NCI-H128 (cell line): ENCODE data around the gene PYCR2.
"Not testable (repeated sequence)": the region's sequence is repeated elsewhere in the genome, so short reads cannot be mapped to it uniquely, and the experiment has no call there.

Experiments
- DNase-seq: peaks from one replicate; lab custom pipeline; 2025; ENCODE audit not compliant: unreplicated experiment; lab: John Stamatoyannopoulos, UW

The PYCR2 gene

DNA sequence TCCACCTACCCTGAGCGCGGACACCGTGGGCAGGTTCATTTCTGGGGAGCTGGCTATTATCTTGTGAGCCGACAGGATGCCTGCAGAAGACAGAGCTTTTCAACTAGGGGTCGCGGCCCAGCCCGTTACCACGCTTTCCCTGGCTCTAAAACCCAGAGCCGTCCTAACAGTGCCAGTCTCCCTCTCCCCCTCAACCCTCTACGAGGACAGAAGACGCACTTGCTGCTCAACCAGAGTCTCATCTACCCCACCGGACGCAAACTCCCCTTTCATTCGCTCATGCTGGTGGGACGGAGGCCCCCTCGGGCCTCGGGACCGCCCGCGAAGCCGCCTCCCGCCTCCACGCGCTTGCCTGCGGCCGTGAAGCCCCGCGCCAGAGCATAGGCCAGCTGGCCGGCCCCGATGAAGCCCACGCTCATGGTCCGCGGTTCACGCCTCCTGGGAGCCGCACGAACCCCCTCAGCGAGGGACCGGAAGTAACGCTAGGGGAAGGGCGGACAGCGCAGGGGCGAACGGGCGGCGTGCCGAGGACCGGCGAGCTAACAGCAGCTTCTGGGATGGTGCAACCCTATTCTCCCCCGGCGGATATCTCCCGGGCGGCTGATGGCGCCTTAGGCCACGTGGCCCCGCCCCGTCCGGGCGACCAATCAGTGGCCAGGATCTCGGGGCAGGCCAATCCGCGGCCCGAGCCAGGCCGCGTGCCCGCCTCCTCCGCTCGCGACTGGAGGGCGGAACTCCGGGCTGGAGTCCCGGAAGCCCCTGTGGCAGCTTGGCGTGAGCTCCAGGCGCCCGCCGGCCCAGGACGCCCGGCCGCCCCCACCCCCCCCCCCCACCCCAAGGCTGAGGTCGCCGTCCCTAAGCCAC is at the start of gene PYCR2:
Gene PYCR2 (minus strand): TSS at position 559 of the 864 bp plus-strand sequence. CDS start 140 bp downstream, at position 419.
- DNase-seq, result peak; percentile 94

DNA sequence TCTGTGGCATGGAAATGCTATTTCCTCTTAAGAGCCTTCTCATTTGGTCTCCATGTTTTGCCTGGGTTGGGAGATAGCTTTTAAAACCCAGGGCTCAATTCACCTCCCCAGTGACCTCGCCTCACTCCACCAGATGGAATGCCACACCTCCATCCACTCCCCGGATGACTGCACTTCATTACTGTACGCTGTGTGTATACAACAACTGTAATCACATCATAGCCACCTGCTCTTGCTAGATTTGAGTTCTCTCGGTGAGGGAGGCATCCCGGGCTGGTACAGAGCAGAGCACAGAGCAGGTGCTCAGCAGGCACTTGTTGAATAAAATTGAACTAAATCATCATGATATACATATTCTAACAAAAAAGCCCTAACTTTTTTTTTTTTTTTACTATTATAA is 49.1 kb upstream of the PYCR2 start:
- DNase-seq, result no peak

DNA sequence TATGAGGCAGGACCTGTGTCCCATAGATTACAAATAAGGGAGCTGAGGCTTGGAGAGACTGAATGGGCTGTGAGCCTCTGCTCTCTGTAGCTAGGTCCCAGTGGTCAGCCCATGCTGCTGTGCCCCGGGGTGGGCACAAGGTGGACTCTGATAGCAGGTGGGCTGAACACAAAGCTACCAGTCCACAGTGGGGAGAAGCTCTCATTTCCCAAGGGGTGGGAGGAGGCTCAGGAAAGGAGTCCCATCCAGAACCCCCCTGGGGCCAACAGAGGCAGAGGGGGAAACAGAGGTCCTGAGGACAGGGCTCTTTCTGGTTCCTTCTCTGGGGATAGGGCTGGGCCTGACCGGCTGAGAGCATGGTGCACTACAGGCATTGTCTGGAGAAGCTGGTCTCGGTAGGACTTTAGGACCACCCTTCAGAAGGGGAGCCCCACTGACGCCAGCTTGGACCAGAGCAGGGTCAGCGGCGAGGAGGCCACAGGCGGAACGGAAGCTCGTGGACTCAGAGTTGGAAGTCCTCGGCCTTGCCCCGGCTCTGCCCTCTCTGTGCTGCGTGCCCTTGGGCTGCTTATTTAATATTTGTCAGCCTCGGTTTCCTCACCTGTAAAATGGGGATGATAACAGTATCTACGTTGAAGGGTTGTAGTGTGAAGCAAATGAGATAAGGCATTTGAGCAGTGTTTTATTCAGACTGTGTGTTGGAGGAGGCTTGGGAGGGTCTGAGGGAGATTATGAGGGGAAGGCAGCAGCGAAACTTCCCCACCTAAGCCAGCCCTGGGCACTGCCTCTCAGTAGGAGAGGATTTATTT is 48.5 kb upstream of the PYCR2 start:
- no peak for DNase-seq

DNA sequence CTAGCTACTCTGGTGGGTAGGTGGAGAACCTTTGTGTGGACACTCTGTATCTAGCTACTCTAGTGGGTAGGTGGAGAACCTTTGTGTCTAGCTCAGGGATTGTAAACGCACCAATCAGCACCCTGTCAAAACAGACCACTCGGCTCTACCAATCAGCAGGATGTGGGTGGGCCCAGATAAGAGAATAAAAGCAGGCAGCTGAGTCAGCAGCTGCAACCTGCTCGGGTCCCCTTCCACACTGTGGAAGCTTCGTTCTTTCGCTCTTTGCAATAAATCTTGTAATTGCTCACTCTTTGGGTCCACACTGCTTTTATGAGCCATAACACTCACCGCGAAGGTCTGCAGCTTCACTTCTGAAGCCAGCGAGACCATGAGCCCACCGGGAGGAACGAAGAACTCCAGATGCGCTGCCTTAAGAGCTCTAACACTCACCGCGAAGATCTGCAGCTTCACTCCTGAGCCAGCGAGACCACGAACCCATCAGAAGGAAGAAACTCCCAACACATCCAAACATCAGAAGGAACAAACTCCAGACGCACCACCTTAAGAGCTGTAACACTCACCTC is 46.6 kb upstream of the PYCR2 start:
- not testable (repeated sequence) for DNase-seq

DNA sequence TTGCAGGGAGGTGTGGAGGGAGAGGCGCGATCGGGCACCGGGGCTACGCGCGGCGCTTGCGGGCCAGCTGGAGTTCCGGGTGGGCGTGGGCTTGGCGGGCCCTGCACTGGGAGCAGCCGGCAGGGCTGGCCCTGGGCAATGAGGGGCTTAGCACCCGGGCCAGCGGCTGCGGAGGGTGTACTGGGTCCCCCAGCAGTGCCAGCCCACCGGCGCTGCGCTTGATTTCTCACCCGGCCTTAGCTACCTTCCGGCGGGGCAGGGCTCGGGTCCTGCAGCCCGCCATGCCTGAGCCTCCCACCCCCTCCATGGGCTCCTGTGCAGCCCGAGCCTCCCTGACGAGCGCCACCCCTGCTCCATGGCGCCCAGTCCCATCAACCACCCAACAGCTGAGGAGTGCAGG is 45.7 kb upstream of the PYCR2 start:
- DNase-seq, result not testable (repeated sequence)

DNA sequence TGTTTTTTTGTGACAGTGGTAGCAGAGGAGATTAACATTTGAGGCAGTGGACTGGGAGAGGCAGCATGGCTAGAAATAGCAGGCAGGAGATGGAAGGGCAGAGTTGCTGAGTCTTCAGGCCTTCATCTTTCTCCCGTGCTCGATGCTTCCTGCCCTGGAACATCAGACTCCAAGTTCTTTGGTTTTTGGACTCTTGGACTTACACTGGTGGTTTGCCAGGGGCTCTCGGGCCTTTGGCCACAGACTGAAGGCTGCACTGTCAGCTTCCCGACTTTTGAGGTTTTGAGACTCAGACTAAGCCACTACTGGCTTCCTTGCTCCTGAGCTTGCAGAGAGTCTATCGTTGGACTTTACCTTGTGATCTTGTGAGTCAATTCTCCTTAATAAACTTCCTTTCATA is 41.2 kb upstream of the PYCR2 start:
- no peak for DNase-seq

DNA sequence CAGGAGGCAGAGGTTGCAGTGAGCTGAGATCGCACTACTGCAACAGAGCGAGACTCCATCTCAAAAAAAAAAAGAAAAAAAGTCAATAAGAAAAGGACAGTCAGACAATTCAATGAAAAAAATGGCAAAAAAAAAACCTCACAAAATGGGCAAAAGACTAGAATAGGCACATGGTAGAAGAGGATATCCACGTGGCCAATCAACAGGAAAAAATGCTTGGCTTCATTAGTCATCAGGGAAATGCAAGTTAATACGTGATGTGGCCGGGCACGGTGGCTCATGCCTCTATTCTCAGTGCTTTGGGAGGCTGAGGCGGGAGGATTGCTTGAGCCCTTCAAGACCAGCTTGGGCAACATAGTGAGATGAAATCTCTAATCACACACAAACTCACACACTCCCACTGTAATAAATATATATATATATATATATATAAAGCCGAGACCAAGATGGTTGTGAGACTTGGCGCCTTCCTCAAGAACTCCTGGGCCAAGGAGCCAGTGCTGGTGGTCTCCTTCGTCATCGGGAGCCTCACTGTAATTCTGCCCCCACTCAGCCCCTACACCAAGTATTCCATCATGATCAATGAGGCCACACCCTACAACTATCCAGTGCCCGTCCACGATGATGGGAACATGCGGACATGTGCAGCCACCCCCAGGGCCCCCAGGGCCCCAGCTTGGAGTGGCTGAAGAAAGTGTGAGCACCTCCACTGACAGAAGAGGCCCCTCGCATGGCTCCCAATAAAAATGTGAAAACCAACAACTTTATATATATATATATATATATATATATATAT is 39.9 kb upstream of the PYCR2 start:
- no peak for DNase-seq

DNA sequence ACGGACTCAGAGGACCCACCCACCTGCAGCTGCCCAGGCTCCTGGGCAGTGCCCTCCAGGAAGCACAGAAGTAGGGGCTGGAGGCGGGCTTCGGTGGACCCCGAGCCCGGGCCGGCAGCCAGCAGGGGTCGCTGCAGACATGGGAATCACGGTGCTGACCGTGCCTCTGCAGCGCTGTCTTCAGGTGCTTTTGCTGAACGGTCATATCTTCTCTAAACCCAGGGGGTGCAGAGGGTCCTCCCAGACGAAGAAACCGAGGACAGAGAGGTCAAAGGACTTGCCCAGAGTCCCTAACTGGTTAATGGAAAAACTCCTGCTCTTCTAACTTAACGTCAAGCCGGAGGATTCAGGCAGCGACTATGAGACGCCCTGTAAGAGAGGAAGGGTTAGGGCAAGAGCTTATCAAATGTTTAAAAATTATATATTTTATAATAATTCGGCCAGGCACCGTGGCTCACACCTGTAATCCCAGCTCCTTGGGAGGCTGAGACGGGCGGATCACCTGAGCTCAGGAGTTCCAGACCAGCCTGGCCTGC is 38.5 kb upstream of the PYCR2 start:
- no peak for DNase-seq

DNA sequence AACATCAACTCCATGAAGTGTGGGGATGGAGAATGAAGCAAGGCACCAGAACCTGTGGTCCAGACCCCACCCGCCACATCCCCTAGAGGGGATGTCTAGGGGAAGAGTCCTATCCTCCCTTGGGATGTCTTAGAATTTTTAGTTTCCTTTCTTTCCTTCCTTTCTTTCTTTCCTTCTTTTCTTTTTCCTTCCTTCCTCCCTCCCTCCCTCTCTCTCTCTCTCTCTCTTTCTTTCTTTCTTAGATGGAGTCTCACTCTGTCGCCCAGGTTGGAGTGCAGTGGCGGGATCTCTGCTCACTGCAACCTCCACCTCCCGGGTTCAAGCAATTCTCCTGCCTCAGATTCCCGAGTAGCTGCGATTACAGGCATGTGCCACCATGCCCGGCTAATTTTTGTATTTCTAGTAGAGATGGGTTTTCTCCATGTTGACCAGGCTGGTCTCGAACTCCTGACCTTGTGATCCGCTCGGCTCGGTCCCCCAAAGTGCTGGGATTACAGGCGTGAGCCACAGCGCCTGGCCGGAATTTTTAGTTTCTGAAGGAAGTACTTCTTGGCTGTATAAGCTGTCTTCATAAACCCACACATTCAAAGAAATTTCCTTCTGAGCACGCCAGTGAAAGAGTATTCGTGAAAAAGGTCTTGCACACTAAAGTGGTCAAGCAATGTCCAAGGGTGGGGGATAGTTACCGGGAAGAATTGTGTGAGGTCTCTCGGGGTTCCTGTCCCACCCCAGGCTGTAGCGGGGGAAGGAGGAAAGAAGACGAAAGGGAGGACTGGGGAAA is 37.8 kb upstream of the PYCR2 start:
- no peak for DNase-seq

DNA sequence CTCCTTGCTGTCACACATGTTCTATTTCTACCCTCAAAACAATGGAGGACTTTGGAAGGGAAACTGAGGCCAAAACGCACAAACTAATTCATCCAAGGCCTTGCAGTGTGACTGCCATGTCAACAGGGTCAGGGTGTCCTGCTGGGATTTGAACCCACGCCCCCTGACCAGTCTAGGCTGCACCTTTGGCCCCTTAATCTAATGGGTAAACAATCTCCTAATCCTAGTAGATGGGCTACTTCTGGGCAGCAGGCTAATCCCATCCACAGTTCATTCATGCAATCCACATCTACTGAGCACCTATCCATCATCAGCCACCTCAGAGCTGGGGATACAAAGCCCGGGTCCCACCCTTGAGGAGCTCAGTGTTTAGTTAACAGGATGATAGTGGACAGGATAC is 34.0 kb upstream of the PYCR2 start:
- no peak for DNase-seq

DNA sequence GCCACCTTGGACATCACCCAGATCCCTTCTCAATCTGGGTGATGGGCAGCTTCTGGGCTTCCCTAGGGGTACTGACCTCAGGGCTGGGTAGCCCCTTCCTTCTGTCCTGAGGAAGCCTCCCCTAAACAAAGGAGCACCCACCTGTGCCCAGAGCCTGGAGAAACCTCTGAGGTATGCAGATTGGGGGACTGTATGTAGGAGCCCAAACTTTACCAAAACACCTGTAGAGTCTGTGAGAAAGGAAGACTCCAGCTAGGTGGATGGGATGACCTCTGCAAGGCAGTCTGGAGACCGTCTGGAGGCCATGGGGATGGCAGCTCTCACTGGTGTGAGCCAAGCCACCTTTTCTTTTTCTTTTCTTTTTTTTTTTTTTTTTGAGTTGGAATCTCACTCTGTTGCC is 30.7 kb upstream of the PYCR2 start:
- DNase-seq, result no peak

DNA sequence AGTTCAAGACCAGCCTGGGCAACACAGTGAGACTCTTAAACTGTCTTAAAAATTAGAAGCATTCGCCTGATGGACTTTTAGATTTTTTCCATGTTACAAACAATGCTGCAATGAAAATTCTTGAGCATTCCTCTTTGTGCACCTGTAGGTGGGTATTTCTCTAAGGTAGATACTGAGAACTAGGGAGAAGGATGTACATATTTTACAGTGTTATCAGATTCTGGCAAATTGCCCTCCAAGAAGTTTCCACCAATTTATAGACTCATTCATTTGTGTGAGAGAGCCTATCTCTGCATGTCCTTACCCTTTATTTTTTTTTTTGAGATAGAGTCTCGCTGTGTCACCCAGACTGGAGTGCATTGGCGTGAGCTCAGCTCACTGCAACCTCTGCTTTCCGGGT is 29.3 kb upstream of the PYCR2 start:
- DNase-seq, result no peak

DNA sequence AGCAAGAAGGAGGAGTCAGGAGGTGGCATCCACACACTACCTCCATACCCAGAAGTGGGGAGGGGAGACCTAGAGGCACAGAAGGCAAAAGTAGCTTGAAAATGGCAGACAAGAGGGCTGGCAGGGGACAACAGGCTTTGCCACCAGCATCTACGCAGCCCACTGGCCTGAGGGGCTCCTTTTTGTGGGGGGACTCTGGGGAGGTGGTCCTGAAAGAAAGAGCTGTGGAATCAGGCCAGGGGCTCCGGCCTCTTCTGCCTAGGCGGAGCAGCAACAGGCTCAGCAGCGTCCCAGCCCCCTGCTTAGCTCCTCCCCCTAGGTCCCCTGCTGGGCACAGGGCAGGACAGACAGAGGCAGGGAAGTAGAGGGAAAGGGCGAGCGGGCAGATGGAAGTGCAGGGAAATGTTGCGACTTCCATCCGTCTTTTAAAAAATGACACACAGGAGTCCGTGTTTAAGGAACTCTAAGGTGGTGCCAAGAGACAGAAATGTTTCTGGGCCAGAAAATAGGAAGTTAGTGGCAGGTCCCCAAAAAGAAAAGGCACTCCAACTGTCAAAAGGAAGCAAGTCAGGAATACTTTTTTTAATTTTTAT is 27.0 kb upstream of the PYCR2 start:
- no peak for DNase-seq

DNA sequence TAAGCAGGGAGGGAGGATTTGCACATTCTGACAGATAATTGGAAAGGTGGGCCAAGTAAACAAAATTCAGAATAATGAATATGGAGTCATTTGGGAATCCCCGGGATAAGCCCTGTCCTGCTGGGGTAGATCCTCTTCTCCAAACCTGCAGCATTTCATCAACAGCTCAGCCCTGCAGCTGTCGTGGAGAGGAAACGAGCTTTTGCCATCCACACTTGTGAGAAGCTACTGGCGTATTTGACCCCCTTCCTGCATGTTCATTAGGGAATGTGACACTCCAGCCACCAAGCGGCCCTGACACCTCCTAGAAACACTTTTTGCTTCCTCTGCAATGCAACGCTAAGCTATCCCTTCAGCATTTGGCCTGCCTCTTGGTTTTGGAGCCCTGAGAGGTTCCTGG is 25.0 kb upstream of the PYCR2 start:
- DNase-seq, result no peak

DNA sequence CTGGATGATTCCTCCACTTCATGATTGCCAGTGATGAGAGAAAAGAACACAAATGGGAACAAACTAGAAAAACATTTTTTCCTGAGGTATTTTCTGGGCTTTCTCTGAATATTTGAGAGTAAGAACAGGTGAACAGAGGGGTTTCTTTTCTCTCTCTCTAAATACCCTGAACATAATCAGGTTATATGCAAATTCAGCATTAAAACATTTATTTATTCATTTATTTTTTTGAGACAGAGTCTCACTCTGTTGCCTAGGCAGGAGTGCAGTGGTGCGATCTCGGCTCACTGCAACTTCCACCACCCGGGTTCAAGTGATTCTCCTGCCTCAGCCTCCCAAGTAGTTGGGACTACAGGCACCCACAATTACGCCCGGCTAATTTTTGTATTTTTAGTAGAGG is 22.8 kb upstream of the PYCR2 start:
- DNase-seq, result no peak

DNA sequence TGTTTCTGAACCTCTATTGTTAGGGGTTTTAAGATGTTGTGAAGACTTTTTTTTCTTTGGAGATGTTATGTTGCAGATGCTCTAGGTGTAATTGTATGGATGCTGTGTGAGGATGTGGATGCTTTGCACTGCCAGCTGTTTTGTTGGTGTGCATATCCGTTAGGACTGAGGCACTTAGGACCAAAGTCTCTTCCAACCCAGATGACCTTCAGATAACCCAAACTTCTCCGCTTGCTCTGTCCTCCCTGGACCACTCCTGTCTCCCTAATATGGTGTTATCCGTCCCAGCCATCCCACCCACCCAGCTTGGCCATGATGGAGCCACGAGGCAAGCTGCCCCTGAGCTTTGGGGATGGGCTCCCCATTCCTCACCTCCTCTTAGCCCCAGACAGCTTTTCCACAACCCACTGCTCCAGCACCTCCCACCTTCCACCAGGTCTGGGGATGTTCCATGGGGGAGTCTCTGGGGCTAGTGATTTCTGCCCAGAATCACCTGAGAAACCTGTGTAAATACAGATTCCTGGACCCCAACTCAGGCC is 22.1 kb upstream of the PYCR2 start:
- DNase-seq, result no peak

DNA sequence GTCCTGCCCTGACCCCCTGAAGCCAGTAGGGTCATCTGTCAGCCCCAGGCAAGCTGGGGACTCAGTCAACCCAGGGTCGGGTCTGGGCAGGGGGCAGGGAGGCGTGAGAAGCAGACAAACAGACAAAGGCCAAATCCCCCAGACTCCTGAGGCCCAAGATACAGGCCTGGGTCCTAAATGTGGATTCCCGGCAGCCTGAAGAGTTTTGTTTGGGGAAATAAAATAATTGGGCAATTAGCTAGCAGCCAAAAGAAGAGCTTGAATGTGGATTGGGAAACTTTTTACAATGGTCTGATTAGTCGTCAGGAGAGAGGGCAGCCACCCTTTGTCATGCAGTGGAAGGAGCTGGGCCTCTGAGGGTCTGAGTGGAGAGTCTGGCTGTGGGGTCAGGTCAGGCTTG is 21.5 kb upstream of the PYCR2 start:
- no peak for DNase-seq

DNA sequence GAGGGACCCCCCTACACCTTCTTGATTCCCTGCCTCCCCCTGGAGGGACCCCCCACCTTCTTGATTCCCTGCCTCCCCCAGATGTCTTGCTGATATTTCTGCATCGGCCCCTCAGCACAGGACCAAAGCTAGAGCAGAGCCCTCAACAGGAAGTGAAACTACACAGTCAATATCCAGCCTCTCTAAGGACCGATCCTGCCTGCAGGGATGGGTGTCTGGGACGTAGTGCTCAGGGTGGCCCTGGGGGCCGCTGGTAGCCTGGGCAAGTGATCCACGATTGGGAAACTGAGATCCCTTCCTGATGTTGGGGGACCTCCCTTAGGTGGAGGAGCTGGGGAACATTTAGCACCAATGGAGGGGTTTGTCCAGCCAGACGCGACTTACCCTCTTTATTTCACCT is 20.9 kb upstream of the PYCR2 start:
- DNase-seq, result no peak

DNA sequence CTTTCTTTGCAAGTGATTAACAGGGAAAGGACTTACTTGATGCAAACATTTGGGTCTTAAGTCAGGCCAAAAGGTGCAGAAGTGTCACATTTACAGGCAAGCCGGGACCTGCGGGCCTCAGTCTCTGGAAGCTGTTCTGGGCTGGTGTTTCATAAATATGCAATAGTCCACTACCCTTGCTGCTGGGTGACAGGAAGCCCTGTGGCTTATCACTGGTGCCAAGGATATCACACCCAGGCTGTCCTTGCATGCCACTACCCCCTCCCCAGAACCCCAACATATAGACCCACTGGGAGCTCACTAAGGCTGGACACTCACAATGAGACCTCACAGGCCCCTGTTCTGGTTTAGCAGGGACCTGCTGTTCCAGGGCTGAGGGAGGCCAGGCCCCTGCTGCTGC is 20.3 kb upstream of the PYCR2 start:
- DNase-seq, result no peak
